HPDE6-E6E7 (cell line): Measurements from ENCODE around the gene FAT4.

Experiments
- DNase-seq: peaks from one replicate; pipeline ENCODE4 v3.0.0; 2011; ENCODE audit warnings: missing footprints; ENCODE audit errors: extremely low spot score

FAT4 gene

DNA sequence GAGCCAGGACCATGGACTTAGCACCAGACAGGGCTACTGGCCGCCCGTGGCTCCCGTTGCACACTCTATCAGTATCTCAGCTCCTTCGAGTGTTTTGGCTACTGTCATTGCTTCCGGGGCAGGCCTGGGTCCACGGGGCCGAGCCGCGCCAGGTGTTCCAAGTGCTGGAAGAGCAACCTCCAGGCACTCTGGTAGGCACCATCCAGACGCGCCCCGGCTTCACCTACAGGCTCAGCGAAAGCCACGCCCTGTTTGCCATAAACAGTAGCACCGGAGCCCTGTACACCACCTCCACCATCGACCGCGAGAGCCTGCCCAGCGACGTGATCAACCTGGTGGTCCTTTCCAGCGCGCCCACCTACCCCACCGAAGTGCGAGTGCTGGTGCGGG lies 1.6 kb downstream of the FAT4 start:
- no peak for DNase-seq

DNA sequence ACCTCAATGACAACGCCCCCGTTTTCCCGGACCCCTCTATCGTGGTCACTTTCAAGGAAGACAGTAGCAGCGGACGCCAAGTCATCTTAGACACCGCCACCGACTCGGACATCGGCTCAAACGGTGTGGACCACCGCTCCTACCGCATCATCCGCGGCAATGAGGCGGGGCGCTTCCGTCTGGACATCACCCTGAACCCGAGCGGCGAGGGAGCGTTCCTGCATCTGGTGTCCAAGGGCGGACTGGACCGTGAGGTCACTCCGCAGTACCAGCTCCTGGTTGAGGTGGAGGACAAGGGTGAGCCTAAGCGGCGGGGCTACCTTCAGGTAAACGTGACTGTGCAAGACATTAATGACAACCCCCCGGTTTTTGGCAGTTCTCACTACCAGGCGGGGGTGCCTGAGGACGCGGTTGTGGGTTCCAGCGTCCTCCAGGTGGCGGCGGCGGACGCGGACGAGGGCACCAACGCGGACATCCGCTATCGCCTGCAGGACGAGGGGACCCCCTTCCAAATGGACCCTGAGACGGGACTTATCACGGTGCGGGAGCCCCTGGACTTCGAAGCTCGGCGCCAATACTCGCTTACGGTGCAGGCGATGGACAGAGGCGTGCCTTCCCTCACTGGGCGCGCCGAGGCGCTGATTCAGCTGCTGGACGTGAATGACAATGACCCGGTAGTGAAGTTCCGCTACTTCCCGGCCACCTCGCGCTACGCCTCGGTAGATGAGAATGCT lies 2.2 kb downstream of the FAT4 start:
- DNase-seq, result no peak

DNA sequence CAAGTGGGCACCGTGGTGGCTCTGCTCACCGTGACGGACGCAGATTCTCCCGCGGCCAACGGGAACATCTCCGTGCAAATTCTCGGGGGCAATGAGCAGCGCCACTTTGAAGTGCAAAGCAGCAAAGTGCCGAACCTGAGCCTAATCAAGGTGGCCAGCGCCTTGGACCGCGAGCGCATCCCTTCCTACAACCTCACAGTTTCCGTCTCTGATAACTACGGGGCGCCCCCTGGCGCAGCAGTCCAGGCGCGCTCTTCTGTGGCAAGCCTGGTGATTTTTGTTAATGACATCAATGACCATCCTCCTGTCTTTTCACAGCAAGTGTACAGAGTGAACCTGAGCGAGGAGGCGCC lies 2.7 kb downstream of the FAT4 start:
- DNase-seq, result no peak

DNA sequence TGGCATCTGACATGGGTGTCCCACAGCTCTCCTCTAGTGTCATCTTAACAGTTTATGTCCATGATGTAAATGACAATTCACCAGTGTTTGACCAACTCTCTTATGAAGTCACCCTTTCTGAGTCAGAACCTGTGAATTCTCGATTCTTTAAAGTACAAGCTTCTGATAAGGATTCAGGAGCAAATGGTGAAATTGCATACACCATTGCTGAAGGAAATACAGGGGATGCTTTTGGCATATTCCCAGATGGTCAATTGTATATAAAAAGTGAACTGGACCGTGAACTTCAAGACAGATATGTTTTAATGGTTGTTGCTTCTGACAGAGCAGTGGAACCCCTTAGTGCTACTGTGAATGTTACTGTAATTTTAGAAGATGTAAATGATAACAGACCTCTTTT lies 4.6 kb downstream of the FAT4 start:
- DNase-seq, result no peak

DNA sequence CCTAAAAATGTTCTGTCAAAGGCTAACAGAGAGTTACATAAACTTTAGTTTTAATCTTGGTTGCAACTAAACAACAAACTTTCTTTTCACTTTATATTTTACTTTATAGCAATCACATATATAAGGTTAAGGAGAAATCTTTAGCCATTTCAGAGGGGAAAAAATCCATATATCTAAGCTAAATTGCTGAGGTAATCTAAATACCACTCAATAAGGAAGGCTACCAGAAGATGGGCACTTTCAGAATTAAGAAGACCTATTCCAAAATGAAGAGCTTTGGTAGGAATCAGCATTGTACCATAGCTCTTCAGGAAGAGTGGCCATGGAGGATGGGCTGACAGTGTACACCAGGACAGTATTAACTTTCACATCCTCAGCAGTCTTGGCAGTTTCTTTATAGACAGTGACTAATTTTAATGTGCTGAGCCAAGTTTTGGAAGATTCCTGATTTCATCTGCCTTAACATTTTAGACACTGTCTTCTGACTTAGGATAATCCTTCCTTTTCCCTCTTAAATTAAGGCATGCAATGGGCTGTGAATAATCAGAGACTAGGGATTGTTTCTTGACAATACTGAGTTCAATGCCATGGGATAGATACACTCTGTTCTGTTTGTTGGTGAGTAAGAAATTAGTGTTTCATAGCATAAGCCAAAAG lies 7.1 kb downstream of the FAT4 start:
- no peak for DNase-seq

DNA sequence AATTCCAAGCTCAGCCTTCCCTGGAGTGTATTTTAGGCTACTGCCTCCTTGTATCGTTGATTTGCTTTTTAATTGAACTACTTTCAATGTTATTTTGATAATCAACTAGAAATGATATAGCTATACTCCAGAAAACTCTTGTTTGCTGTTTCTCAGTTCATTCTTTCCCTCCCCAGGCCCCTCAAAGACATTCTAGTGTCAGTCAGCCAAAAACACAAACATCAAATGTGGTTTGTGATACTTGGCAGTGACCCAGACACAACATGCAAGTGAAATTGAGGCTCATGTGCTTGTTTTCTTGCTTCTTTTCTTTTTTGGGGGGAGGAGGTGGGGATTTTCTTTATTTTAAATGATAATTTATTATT lies 7.6 kb downstream of the FAT4 start:
- DNase-seq, result no peak

DNA sequence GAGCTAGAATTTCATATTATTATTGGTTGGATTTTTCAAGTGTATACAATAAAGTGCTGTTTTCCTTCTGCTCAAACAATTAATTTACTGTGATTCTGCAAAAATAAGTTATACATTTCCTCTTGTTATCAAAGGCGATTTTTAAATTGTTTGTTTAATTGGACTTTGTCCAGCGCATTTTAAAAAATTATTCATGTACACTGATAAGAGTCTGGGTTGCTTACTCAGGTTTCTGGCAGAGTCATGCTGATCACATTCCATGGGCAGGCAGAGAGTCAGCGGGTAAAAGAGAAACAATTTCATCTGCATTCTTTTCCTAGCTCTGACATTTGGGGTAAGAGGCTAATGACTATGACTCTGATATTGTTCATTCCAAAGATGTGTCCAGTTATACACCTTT lies 8.9 kb downstream of the FAT4 start:
- no peak for DNase-seq

DNA sequence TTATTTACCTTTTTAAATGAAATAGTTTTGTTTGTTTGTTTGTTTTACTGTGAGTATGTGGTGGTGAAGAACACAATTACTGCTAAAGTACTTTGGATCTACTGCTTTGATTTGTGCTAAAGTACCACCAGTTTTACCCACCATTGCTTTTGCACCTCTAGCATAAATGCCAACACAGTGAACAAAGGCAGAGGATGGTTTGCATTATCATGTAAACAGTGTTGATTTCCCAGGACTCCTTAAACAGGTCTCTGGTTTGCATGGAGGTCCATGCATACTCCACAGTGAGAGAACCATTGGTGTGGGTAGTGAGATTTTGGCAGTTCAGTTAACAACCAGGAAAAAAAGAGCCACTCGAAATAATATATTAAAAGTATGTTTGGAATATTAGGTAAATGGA lies 11.0 kb downstream of the FAT4 start:
- no peak for DNase-seq

DNA sequence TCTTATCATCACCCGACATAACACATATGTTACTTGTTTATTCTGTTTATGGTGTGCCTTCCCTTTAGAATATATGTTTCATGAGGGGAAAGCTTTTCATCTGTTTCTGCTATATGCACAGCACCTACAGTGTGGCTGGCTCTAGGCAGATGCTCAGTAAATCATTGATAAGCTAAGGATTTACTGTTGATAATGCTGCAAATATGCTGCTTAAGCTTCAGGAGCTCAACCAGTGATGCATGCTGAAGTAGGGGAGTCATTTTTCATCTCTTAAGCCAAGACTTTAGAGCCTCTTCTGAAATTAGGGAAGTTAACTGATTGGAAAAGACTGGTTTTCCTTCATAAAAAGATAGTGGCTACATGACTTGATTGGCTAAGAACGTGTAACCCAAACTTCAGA lies 16.4 kb downstream of the FAT4 start:
- DNase-seq, result no peak

DNA sequence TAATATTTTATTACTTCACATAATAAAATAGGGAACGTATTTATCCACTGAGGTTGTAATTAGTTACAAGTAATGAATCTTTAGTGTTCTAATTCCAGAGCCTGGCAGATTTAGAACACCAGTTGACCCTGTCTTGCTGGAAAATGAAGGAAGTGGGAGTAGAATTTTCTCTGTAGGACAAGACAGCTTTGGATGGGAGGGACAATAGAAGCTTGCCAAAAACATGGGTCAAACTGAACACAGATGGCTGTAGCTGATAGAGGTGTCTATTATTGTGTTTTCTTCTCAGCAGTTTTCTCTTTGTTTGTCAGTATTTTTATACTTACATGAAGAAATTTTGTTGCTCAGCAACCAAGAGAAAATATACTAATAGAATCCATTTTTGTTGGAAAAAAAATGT lies 20.2 kb downstream of the FAT4 start:
- no peak for DNase-seq

DNA sequence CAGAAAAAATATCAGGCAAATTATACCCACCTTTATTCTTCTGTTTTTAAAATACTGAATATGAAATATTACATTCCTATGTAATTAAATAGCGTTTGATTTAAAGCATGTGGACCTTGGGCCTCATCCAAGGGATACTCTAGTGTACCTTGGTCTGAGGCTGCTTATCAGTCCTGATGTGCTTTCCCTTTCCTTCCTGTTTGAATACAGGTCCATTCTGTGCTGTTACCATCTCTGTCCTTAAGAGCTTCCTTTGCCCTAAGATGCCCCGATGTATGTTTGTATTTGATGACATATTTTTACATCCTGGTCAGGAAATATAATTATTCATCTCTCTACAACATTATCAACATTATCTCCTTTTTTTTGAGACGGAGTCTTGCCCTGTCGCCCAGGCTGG lies 24.1 kb downstream of the FAT4 start:
- DNase-seq, result no peak

DNA sequence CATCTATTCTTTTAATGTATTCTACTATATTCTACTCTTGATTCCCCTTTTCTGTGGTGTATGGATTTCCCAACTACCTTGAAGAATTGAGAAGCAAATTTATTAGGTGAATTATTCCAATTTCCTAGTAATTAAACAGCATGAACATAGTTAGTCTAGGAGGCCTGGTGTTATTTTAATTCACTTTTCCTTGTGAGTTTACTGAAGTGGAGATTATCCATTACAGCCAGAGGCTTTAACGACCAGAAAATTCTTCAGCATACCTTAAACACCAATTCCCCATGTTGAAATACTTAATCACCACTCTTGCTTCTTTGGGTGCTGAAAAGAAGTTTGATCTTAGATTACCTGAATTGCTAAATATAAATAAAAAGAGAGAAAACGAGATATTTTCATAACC lies 29.4 kb downstream of the FAT4 start:
- no peak for DNase-seq

DNA sequence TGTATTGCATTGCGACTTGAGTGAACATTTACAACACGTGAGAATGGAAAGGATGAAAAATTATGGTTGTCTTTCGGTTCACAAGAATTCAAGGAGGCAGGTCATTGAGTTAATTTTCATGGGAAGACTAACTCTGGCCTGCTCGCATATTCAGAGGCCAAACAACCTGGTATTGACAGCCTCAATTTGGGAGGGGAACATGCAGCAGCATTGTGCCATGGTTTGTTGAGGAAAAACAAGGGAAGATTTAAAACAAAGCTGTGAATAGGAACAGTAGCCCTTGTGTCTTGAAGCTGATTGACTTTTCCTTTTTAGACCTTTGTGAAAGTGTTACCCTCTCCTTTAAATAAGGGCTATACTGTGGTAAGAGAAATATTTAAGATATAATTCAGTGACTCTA lies 31.9 kb downstream of the FAT4 start:
- no peak for DNase-seq

DNA sequence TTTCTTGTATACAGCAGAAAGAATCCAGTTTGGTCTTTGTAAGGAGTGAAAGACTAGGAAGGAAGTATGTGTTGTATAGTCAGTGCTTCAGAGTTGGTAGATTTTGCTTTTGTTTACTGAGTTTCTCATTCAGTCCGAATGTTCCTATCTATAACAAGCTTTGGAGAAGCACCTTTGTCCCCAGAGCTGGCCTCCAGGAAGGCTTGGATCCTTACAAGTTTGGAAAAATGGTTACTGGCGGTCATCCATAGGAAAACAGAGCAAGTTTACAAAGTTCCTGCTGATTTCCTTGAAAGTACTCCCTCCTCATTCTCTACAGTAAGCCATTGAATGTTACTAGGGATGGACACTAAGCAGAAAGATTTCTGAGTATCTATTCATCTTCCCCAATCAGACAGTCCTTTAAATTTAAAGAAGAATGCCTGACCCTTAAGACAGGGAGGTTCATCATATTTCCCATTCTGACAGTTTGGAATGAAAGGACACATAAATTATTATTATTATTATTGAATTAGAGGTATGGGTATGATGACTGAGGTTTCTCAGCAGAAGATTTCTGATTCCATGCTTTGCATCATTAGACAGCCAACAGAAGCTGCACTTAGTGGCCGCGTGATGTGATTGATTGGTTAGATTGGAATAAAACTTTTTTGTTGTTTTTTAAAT lies 35.8 kb downstream of the FAT4 start:
- DNase-seq, result no peak

DNA sequence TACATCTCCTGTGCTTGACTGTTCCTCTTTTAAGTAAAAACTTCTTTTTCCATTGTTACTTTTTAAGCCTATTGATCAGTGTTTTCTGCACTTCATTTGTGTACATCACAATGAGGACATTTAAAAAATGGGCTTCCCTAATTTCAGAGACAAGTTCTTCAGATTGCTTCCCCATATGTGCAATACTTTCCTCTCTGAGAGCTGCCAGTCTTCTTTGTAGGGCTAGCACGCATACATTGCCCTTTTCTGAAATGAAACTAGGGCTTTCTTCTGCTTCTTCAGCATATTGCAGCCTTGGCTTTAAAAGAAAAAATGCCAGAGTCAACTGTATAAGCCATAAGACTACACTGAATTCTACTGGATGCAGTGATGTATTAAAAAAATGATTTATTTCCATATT lies 37.8 kb downstream of the FAT4 start:
- DNase-seq, result no peak

DNA sequence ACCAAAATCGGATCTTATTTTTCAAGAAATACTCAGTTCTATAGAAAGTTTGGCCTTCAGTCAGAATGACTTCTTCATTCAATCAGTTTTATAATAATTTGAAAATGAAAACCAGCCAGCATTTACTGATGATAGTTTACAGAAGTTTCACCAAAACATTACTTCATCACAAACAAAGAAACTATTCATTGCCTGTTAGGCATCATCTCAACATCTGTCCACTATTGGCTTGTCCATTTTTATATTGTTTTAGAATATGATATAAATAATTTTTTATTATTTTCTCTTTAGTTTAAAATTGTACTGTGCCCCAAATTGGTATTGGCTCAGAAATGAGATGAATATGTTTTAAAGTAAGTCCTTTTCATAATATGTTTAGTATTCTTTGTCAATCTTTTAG lies 38.4 kb downstream of the FAT4 start:
- DNase-seq, result no peak

DNA sequence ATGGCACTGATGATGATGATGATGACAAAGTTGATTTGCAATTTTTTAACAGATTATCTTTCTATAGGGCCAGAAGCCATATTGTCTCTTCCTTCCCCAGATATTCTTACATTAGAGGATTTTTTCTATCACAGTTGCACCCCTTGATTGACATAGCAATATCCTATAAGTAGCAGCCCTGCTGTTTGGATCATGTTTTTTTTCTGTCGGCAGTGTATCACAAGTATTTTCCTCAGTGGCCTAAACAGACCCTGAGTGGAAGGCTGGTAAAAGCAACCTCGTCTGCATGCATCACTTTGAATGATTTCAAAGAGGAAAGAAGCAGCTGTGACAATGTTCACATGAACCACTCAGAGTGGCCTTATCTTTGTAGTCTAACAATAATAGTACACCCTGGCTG lies 41.0 kb downstream of the FAT4 start:
- DNase-seq, result no peak

DNA sequence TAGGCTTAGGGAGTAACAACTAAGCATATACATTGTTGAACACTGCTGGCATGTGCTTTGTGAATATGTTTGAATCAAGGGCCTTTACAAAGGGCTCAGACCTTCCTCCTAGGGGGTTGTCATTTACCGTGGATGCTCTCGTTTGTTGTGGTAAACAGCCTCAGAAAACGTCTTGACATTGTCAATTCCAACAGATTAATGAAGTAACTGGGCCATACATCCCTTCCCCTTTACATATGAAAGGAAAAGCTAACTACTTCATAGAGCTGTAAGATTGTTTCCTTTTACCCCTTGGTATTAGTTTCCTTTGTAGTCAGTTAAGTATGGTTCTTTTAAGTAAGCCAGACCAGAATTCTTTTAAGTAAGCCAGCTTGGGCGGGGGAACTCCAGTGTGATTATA lies 42.9 kb downstream of the FAT4 start:
- no peak for DNase-seq

DNA sequence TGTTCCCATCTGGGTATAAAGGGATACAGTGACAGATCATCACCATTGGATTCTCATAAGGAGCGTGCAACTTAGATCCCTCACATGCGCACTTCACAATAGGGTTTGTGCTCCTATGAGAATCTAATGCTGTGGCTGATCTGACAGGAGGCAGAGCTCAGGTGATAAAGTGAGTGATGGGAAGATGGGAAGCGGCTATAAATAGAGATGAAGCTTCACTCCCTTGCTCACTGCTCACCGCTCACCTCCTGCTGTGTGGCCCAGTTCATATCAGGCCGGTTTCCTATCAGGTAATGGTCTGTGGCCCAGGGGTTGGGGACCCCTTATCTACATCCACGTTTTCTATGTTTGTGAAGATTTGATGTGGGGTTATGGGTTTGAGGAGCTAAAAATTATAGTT lies 43.7 kb downstream of the FAT4 start:
- DNase-seq, result no peak

DNA sequence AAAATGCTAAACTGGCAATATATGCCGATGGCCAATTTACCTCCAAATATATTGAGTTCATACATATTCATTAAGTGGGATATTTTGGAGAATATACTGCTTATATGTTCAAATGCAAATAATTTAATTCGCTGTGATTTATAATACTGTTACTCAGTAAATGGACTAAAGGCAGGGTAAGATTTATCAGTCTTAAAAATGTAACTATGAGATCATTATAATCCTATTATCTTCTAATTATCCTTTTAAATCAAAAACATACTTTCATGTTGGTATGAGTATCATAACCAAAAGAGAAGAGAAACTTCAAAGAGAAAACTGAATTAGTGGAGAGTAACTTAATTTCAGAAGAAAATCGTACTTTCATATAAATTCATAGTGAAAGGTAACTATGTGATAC lies 44.6 kb downstream of the FAT4 start:
- DNase-seq, result no peak

DNA sequence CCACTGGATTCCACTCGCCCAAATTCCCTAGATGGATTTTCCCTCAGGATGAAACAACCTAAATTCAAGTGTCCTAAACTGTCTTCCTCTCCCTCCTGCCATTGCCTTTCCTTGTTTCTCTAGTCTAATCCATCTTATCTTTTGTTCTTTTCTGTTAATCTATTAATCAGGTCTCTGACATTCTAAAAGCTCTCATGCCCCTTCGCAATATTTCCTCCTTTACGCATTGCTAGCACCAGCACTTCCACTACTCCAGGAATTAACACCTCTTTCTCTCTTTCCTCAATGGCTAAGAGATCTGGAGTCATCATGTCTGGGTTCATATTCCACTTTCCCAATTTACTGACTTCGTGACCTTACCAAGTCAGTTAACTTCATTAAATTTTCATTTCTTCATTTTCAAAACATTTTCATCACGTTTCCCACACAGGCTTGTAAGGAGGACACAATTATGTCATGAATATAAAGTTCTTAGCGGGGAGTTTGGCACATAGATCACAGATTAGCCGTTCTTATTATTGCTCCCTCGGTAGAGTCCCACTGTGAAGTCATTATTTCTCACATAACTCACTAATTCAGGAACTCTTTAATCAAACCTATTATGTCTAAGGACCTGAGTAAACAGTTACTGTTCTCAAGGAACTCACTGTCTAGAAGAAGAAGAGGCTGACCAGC lies 45.3 kb downstream of the FAT4 start:
- no peak for DNase-seq

DNA sequence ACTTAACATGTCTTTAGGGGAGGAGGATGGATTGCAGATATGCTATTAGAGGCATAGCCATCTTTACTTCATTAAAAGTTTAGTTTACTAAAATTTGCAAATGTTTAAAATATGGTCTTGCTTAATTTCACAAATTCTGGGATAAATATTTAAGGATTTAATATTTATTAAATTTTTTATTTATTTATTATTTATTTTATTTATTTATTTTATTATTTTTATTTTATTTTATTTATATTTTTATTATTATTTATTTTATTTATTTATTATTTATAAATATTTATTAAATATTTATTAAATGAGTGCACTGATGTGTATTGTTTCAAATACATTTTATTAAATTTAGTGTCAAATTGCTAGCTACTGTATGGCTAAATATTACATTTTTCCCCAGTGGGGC lies 46.0 kb downstream of the FAT4 start:
- DNase-seq, result no peak
